ENCODE data around the gene CLSTN1.

Gene CLSTN1

DNA sequence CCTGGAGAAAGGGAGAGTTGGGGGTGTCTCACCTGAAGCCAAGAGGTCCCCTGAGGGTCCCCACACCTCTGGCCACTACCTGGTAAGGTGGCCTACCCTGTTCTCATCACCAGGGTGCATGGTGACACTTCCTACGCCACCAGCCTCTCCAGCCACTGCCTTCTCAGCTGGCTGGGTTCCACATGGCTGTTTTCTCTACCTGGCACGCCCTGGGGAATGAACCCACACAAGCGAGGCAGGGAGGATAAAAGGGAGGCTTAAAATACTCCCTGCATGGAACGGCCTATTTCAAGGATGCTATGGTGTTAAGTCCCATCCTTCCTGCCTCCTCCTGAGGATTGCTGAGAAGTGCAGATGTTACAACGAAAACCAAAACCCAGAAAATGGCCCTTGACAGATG, 87.5 kb downstream of the CLSTN1 start:
- H3K9ac ChIP-seq (ENCODE audit: low read length) = no peak overlapping the region
- H3K4me2 ChIP-seq (ENCODE audit: low read length) = no peak overlapping the region
- H2BK12ac ChIP-seq (ENCODE audit: low read length) = no peak overlapping the region

DNA sequence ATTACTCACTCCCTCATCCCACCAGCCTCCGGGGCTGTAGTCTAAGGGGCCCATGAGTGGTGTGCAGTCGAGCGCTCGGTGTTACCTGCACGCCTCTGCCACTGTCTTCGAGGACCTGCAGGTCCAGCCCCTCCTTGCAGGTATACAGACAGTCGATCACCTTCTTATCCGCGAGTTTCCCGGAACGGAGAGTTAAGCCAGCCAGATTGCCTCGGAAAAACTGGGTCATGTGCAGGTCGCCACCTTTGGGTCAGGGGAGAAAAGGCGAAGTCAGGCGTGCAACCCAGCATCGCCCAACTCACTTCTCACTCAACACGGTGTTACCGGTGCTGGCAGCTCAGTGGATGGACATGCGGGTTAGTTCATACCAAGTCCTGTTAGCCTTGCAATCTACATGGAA, 88.0 kb downstream of the CLSTN1 start:
- no peaks in the 10 kb centered on the region for H3K4me1 ChIP-seq (ENCODE audit: control insufficient read depth in 1 of 2, insufficient read depth in 2 of 2, low read length in 2 of 2)
- H2BK120ac ChIP-seq (ENCODE audit: insufficient read depth, low read length, poor library complexity) = no peak overlapping the region
- no peak overlapping the region for H3K14ac ChIP-seq (ENCODE audit: low read length)
- no peak overlapping the region for H3K4ac ChIP-seq (ENCODE audit: low read depth, low read length)
- no peak overlapping the region for H4K8ac ChIP-seq (ENCODE audit: low read depth, low read length)
- H4K91ac ChIP-seq (ENCODE audit: low read depth, low read length) = no peak overlapping the region
- H3K4me2 ChIP-seq (ENCODE audit: low read length) = no peak overlapping the region
- H3K79me1 ChIP-seq (ENCODE audit: low read length) = no peaks in the 10 kb centered on the region
- no peaks in the 10 kb centered on the region for H3K79me2 ChIP-seq (ENCODE audit: control insufficient read depth, insufficient read depth, low read length, poor library complexity)
- no peak overlapping the region for H3K4me3 ChIP-seq (ENCODE audit: low read depth, low read length)
- WGBS (ENCODE audit: extremely low coverage, insufficient coverage, insufficient read length) = no CpG with 5 or more reads among the region's 19 CpGs
- no peak overlapping the region for H2AFZ ChIP-seq (ENCODE audit: insufficient read depth, low read length, poor library complexity)
- no peak overlapping the region for H4K12ac ChIP-seq (ENCODE audit: low read depth, low read length)
- no peak overlapping the region for H3K23ac ChIP-seq (ENCODE audit: low read length)
- no peak for DNase-seq
- H3K18ac ChIP-seq (ENCODE audit: low read length) = no peak overlapping the region
- no peak overlapping the region for H2BK5ac ChIP-seq (ENCODE audit: low read depth, low read length, poor library complexity)
- H3K9me3 ChIP-seq (ENCODE audit: insufficient read depth, low read depth, low read length) = peaks cover 3% of the 10 kb centered on the region
- H3K27ac ChIP-seq (ENCODE audit: low read depth, low read length) = no peak overlapping the region
- H2AK5ac ChIP-seq (ENCODE audit: low read length) = no peak overlapping the region
- no peak overlapping the region for H2BK12ac ChIP-seq (ENCODE audit: low read length)
- H3K9ac ChIP-seq (ENCODE audit: low read length) = no peak overlapping the region
- H3K27me3 ChIP-seq (ENCODE audit: insufficient read depth, low read length) = no peaks in the 10 kb centered on the region
- peaks cover 62 to 69% of the 10 kb centered on the region in 2 experiments for H3K36me3 ChIP-seq (ENCODE audit: control insufficient read depth in 1 of 2, insufficient read depth in 2 of 2, low read length in 2 of 2)

More for the DNA sequence above, 87.5 kb downstream of the CLSTN1 start:
- no peak overlapping the region for H2BK5ac ChIP-seq (ENCODE audit: low read depth, low read length, poor library complexity)
- H3K23ac ChIP-seq (ENCODE audit: low read length) = no peak overlapping the region
- no peak overlapping the region for H4K91ac ChIP-seq (ENCODE audit: low read depth, low read length)
- H2AK5ac ChIP-seq (ENCODE audit: low read length) = no peak overlapping the region
- no peaks in the 10 kb centered on the region for H3K4me1 ChIP-seq (ENCODE audit: control insufficient read depth in 1 of 2, insufficient read depth in 2 of 2, low read length in 2 of 2)
- no peak overlapping the region for H3K14ac ChIP-seq (ENCODE audit: low read length)
- no peaks in the 10 kb centered on the region for H3K27me3 ChIP-seq (ENCODE audit: insufficient read depth, low read length)
- no peak overlapping the region for H4K12ac ChIP-seq (ENCODE audit: low read depth, low read length)
- no peak overlapping the region for H3K27ac ChIP-seq (ENCODE audit: low read depth, low read length)
- no peaks in the 10 kb centered on the region for H3K79me1 ChIP-seq (ENCODE audit: low read length)
- H2BK120ac ChIP-seq (ENCODE audit: insufficient read depth, low read length, poor library complexity) = no peak overlapping the region
- H3K36me3 ChIP-seq (ENCODE audit: control insufficient read depth in 1 of 2, insufficient read depth in 2 of 2, low read length in 2 of 2) = peaks cover 61 to 68% of the 10 kb centered on the region in 2 experiments
- H2AFZ ChIP-seq (ENCODE audit: insufficient read depth, low read length, poor library complexity) = no peak overlapping the region
- peaks cover 3% of the 10 kb centered on the region for H3K9me3 ChIP-seq (ENCODE audit: insufficient read depth, low read depth, low read length)
- no CpG with 5 or more reads among the region's 5 CpGs for WGBS (ENCODE audit: extremely low coverage, insufficient coverage, insufficient read length)
- H3K4ac ChIP-seq (ENCODE audit: low read depth, low read length) = no peak overlapping the region
- H4K8ac ChIP-seq (ENCODE audit: low read depth, low read length) = no peak overlapping the region
- DNase-seq = no peak
- no peak overlapping the region for H3K4me3 ChIP-seq (ENCODE audit: low read depth, low read length)
- H3K18ac ChIP-seq (ENCODE audit: low read length) = no peak overlapping the region
- no peaks in the 10 kb centered on the region for H3K79me2 ChIP-seq (ENCODE audit: control insufficient read depth, insufficient read depth, low read length, poor library complexity)

DNA sequence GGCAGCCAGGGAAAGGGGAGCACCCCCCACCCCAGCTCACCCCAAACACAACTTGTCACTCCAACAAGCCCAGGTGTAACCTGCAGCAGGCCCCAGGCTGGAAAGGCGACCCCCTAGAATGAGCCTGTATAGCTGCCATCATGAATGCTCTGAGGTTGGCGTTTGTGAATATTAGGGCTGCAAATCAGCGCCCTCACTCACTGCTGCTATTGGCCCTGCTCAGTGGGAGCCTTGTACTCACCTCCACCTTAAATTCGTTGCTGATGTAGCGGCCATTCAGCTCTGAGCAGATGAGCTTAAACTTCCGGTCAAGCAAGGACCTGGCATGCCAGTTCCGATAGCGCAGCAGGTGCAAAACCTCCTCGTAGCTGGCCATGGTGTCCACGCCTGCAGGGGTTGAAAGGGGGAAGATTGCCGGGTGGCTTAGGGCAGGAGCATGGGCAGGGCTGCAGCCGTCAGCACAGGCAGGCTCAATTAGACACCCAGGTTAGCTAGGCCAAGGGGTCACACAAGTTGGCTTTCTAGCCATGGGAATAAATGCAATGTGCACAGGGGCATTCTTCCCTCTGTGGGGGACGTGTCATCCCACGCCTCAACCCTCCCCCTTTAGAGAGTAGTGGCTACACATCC, 90.5 kb downstream of the CLSTN1 start:
- WGBS (ENCODE audit: extremely low coverage, insufficient coverage, insufficient read length) = no CpG with 5 or more reads among the region's 14 CpGs
- no peak overlapping the region for H3K23ac ChIP-seq (ENCODE audit: low read length)
- DNase-seq = no peak
- H3K4ac ChIP-seq (ENCODE audit: low read depth, low read length) = no peak overlapping the region
- no peaks in the 10 kb centered on the region for H3K79me1 ChIP-seq (ENCODE audit: low read length)
- no peaks in the 10 kb centered on the region for H3K4me1 ChIP-seq (ENCODE audit: control insufficient read depth in 1 of 2, insufficient read depth in 2 of 2, low read length in 2 of 2)
- H2AK5ac ChIP-seq (ENCODE audit: low read length) = no peak overlapping the region
- no peak overlapping the region for H3K14ac ChIP-seq (ENCODE audit: low read length)
- H4K91ac ChIP-seq (ENCODE audit: low read depth, low read length) = no peak overlapping the region
- H3K27ac ChIP-seq (ENCODE audit: low read depth, low read length) = no peak overlapping the region
- no peak overlapping the region for H2BK120ac ChIP-seq (ENCODE audit: insufficient read depth, low read length, poor library complexity)
- H3K18ac ChIP-seq (ENCODE audit: low read length) = no peak overlapping the region
- peaks cover 71 to 77% of the 10 kb centered on the region in 2 experiments for H3K36me3 ChIP-seq (ENCODE audit: control insufficient read depth in 1 of 2, insufficient read depth in 2 of 2, low read length in 2 of 2)
- no peak overlapping the region for H4K12ac ChIP-seq (ENCODE audit: low read depth, low read length)
- H3K79me2 ChIP-seq (ENCODE audit: control insufficient read depth, insufficient read depth, low read length, poor library complexity) = no peaks in the 10 kb centered on the region
- no peak overlapping the region for H2AFZ ChIP-seq (ENCODE audit: insufficient read depth, low read length, poor library complexity)
- no peaks in the 10 kb centered on the region for H3K27me3 ChIP-seq (ENCODE audit: insufficient read depth, low read length)
- no peak overlapping the region for H3K4me2 ChIP-seq (ENCODE audit: low read length)
- H3K9ac ChIP-seq (ENCODE audit: low read length) = no peak overlapping the region
- no peak overlapping the region for H3K4me3 ChIP-seq (ENCODE audit: low read depth, low read length)
- no peak overlapping the region for H4K8ac ChIP-seq (ENCODE audit: low read depth, low read length)
- no peak overlapping the region for H2BK12ac ChIP-seq (ENCODE audit: low read length)
- peaks cover 3% of the 10 kb centered on the region for H3K9me3 ChIP-seq (ENCODE audit: insufficient read depth, low read depth, low read length)
- H2BK5ac ChIP-seq (ENCODE audit: low read depth, low read length, poor library complexity) = no peak overlapping the region

DNA sequence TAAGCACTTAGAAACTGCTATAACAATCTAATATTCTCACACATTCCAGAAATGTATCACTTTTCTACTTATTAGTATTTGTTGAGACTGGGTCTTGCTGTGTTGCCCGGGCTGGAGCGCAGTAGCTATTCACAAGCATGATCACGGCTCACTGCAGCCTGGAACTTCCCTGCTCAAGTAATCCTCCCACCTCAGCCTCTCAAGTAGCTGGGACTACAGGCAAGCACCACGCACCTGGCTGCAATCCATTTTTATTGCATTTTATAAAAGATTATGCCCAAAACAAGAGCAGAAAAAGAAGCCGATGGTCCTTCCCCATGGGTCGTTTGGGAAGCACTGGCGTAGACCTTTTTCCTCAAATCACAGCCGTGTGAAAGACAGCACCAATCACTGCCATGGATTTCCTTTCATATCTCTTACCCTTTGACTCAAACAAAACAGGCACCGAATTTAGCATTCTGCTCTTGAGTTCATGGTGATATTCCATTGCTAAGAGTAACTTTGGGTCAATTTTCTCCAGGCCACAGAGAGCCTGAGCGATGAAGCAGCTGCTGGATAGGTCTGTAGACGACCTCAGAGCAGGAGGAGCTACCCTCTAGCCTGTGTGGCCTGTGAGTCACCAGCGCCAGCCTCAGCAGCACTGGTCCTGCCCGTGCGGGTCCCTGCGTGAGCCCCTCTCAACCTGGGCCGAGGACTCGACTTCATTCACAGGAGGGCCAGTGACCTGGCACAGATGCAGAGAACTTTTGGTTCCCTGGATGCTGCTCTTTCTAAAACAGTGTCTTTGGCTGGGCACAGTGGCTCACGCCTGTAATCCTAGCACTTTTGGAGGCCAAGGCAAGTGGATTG, 91.4 kb downstream of the CLSTN1 start:
- Histone ChIP-seq H3K18ac (ENCODE audit: low read length) (no peak overlapping the region), H3K27ac (ENCODE audit: low read depth, low read length) (no peak overlapping the region), H3K4ac (ENCODE audit: low read depth, low read length) (no peak overlapping the region), H4K12ac (ENCODE audit: low read depth, low read length) (no peak overlapping the region), H3K23ac (ENCODE audit: low read length) (no peak overlapping the region), H4K91ac (ENCODE audit: low read depth, low read length) (no peak overlapping the region), H2BK5ac (ENCODE audit: low read depth, low read length, poor library complexity) (no peak overlapping the region), H3K4me1 (ENCODE audit: control insufficient read depth in 1 of 2, insufficient read depth in 2 of 2, low read length in 2 of 2) (no peaks in the 10 kb centered on the region), H3K4me3 (ENCODE audit: low read depth, low read length) (no peak overlapping the region), H3K14ac (ENCODE audit: low read length) (no peak overlapping the region), H2BK120ac (ENCODE audit: insufficient read depth, low read length, poor library complexity) (no peak overlapping the region), H3K79me2 (ENCODE audit: control insufficient read depth, insufficient read depth, low read length, poor library complexity) (no peaks in the 10 kb centered on the region), H3K9me3 (ENCODE audit: insufficient read depth, low read depth, low read length) (peaks cover 3% of the 10 kb centered on the region), H3K4me2 (ENCODE audit: low read length) (no peak overlapping the region), H3K27me3 (ENCODE audit: insufficient read depth, low read length) (no peaks in the 10 kb centered on the region), H2AK5ac (ENCODE audit: low read length) (no peak overlapping the region), H3K36me3 (ENCODE audit: control insufficient read depth in 1 of 2, insufficient read depth in 2 of 2, low read length in 2 of 2) (peaks cover 69 to 74% of the 10 kb centered on the region in 2 experiments), H3K79me1 (ENCODE audit: low read length) (no peaks in the 10 kb centered on the region), H3K9ac (ENCODE audit: low read length) (no peak overlapping the region), H2AFZ (ENCODE audit: insufficient read depth, low read length, poor library complexity) (no peak overlapping the region), H2BK12ac (ENCODE audit: low read length) (no peak overlapping the region), H4K8ac (ENCODE audit: low read depth, low read length) (no peak overlapping the region)
- no CpG with 5 or more reads among the region's 18 CpGs for WGBS (ENCODE audit: extremely low coverage, insufficient coverage, insufficient read length)
- no peak for DNase-seq

Data from trophoblast cell (in vitro differentiated cells and primary cell).